Frontal cortex (tissue), 4 donors: ENCODE data around the gene ZNRF1. TPM values are rescaled to one million over a fixed set of nuclear protein-coding genes. Genes with fewer than 3 reads are reported as not detected.
"Not testable (repeated sequence)": the region's sequence is repeated elsewhere in the genome, so short reads cannot be mapped to it uniquely, and the experiment has no call there.

Experiments
- DNase-seq, 2 donors: peaks; one replicate each; pipeline ENCODE4 v3.0.0; 2012; ENCODE audit warnings: low spot score in 2 of 2
- FAIRE-seq: peaks from 2 replicates; lab custom pipeline; 2012; peaks lifted over from hg19 to GRCh38; lab: Jason Lieb, UNC
- total RNA-seq: library from RNA; depleted of rRNA; stranded (reverse); fragments of >200 nt; gene quantifications from one replicate; pipeline ENCODE4 v1.2.3, GENCODE V29; 2014
- donor health status: control.
- donor health status: control.
- donor health status: control.

Gene ZNRF1
- total RNA-seq, 1 donor from 2014 or later = 19.2 TPM

GRCh38 chr16:74999609-75000480, 1.0 kb downstream of the ZNRF1 start:
- DNase-seq (peak; percentile 35 to 39), FAIRE-seq (no peak)

GRCh38 chr16:75000481-75001081, 1.8 kb downstream of the ZNRF1 start:
- DNase-seq (no peak), FAIRE-seq (no peak)

- FAIRE-seq (no peak), DNase-seq (no peak)
Measured at GRCh38 chr16:75002474-75002873, 3.6 kb downstream of the ZNRF1 start.

GRCh38 chr16:75003931-75004330, 5.1 kb downstream of the ZNRF1 start:
- no peak for FAIRE-seq
- DNase-seq = no peak

- FAIRE-seq = no peak
- no peak for DNase-seq
Measured at GRCh38 chr16:75004460-75004859, 5.6 kb downstream of the ZNRF1 start.

GRCh38 chr16:75005697-75006096, 6.9 kb downstream of the ZNRF1 start:
- DNase-seq (no peak), FAIRE-seq (no peak)

GRCh38 chr16:75007443-75007842, 8.6 kb downstream of the ZNRF1 start:
- DNase-seq (no peak), FAIRE-seq (no peak)

- DNase-seq (no peak), FAIRE-seq (no peak)
Measured at GRCh38 chr16:75010427-75010826, 11.6 kb downstream of the ZNRF1 start.

- peak in 1 of 2 donors; percentile 22 for DNase-seq
- FAIRE-seq = no peak
Measured at GRCh38 chr16:75011634-75012307, 12.9 kb downstream of the ZNRF1 start.

- FAIRE-seq = no peak
- no peak for DNase-seq
Measured at GRCh38 chr16:75012380-75013081, 13.7 kb downstream of the ZNRF1 start.

GRCh38 chr16:75013123-75013522, 14.3 kb downstream of the ZNRF1 start:
- not testable (repeated sequence) for FAIRE-seq, DNase-seq

- FAIRE-seq (no peak), DNase-seq (no peak)
Measured at GRCh38 chr16:75014318-75014717, 15.5 kb downstream of the ZNRF1 start.

GRCh38 chr16:75016451-75017081, 17.7 kb downstream of the ZNRF1 start:
- not testable (repeated sequence) for DNase-seq, FAIRE-seq

GRCh38 chr16:75017670-75018525, 19.1 kb downstream of the ZNRF1 start:
- no peak for DNase-seq
- no peak for FAIRE-seq

- DNase-seq (no peak), FAIRE-seq (no peak)
Measured at GRCh38 chr16:75019007-75019406, 20.2 kb downstream of the ZNRF1 start.

- DNase-seq = no peak
- FAIRE-seq = no peak
Measured at GRCh38 chr16:75019586-75019985, 20.8 kb downstream of the ZNRF1 start.

GRCh38 chr16:75021410-75021809, 22.6 kb downstream of the ZNRF1 start:
- no peak for FAIRE-seq

GRCh38 chr16:75022567-75022966, 23.7 kb downstream of the ZNRF1 start:
- DNase-seq (no peak), FAIRE-seq (no peak)

More at GRCh38 chr16:75021410-75021809, 22.6 kb downstream of the ZNRF1 start:
- no peak for DNase-seq

GRCh38 chr16:75023009-75023408, 24.2 kb downstream of the ZNRF1 start:
- no peak for FAIRE-seq
- DNase-seq = no peak
